Neural cell (in vitro differentiated cells): ENCODE data around the gene DHFR.

Experiments
- CTCF ChIP-seq: fragments of 450-650 bp; IDR thresholded peaks from 2 replicates; pipeline ENCODE4 v1.5.1; 2014; ENCODE audit warnings: antibody characterized with exemption, mild to moderate bottlenecking, moderate library complexity; ENCODE audit not compliant: poor library complexity, severe bottlenecking
- EZH2 ChIP-seq: fragments of 200-600, 300-800 bp; shearing (Covaris generic), sonication (generic); IDR thresholded peaks from 2 replicates; pipeline ENCODE4 v1.6.1; 2014; ENCODE audit warnings: antibody characterized with exemption, low read length, borderline replicate concordance, mild to moderate bottlenecking; ENCODE audit not compliant: insufficient read depth, poor library complexity, severe bottlenecking
- RAD21 ChIP-seq: fragments of 450-650 bp; conservative IDR thresholded peaks from 2 replicates; pipeline ENCODE4 v1.6.1; 2014; ENCODE audit warnings: antibody characterized with exemption, mild to moderate bottlenecking, moderate library complexity

- TF ChIP-seq RAD21, result no peak
- TF ChIP-seq CTCF, result no peak
- TF ChIP-seq EZH2, result no peak
Measured at GRCh38 chr5:80668016-80668969, 13.5 kb upstream of the DHFR start.
